GM12878 (cell line): Measurements from ENCODE around the gene THBS3.

Experiments used
- CTCF ChIP-seq, 3 experiments: IDR thresholded peaks in 2 of 3; conservative IDR thresholded peaks in 1 of 3; 2 replicates each; pipeline ENCODE4 v1.5.1; 2011; ENCODE audit warnings: low read depth in 3 of 3, low read length in 3 of 3, mild to moderate bottlenecking in 3 of 3, control low read depth in 2 of 3, moderate library complexity in 2 of 3, inconsistent platforms in 1 of 3, mixed read lengths in 1 of 3; ENCODE audit not compliant: control insufficient read depth in 2 of 3, insufficient read depth in 1 of 3; ENCODE audit errors: extremely low read depth in 1 of 3
- NFIC ChIP-seq: IDR thresholded peaks from 2 replicates; pipeline ENCODE4 v1.6.1; 2012; ENCODE audit warnings: low read depth, mild to moderate bottlenecking, inconsistent platforms, low read length, moderate library complexity
- SUZ12 ChIP-seq: fragments of 200-600 bp; sonication (generic); IDR thresholded peaks from one replicate; pipeline ENCODE4 v1.6.1; 2018; ENCODE audit warnings: antibody characterized with exemption, mild to moderate bottlenecking; ENCODE audit not compliant: unreplicated experiment

- TF ChIP-seq CTCF (IDR thresholded peaks at IDR 0.05 in 2 of 3, conservative IDR thresholded peaks at IDR 0.05 in 1 of 3; ENCODE audit: control insufficient read depth in 2 of 3, extremely low read depth in 1 of 3, insufficient read depth in 1 of 3, low read depth in 3 of 3, low read length in 3 of 3) (no peak), SUZ12 (no peak), NFIC (no peak)
Measured at GRCh38 chr1:155223047-155223446, 15.3 kb upstream of the THBS3 start.
